AG09319 (cell line): Measurements from ENCODE around the gene OR56B1.
A peak's percentile ranks its signal among the peaks of the same experiment; 100 is the strongest.
"Not testable (repeated sequence)": the region's sequence is repeated elsewhere in the genome, so short reads cannot be mapped to it uniquely, and the experiment has no call there.

Source experiments
- DNase-seq: peaks from one replicate; pipeline ENCODE4 v3.0.0-alpha.2; 2010; ENCODE audit warnings: low read depth; ENCODE audit errors: extremely low read depth
- TF ChIP-seq, protein P1 (sequence below): IDR thresholded peaks from 2 replicates; pipeline ENCODE4 v1.5.1; 2011; ENCODE audit warnings: low read depth, mild to moderate bottlenecking, inconsistent platforms, low read length, moderate library complexity

Gene OR56B1, protein sequence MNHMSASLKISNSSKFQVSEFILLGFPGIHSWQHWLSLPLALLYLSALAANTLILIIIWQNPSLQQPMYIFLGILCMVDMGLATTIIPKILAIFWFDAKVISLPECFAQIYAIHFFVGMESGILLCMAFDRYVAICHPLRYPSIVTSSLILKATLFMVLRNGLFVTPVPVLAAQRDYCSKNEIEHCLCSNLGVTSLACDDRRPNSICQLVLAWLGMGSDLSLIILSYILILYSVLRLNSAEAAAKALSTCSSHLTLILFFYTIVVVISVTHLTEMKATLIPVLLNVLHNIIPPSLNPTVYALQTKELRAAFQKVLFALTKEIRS

DNA sequence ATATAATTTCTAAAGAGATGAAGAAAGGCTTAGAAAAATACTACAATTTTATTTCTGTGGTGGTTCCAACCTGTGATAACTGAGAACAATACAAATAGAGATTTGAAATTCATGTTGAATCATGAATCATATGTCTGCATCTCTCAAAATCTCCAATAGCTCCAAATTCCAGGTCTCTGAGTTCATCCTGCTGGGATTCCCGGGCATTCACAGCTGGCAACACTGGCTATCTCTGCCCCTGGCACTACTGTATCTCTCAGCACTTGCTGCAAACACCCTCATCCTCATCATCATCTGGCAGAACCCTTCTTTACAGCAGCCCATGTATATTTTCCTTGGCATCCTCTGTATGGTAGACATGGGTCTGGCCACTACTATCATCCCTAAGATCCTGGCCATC is at the start of gene OR56B1:
OR56B1 (plus strand) TSS at position 53 of the 400 bp plus-strand sequence; CDS start at position 122, 69 bp downstream.
- no peak for DNase-seq

GRCh38 chr11:5688482-5688881 is 47.8 kb upstream of the OR56B1 start:
- DNase-seq, result no peak
- TF ChIP-seq, protein P1, sequence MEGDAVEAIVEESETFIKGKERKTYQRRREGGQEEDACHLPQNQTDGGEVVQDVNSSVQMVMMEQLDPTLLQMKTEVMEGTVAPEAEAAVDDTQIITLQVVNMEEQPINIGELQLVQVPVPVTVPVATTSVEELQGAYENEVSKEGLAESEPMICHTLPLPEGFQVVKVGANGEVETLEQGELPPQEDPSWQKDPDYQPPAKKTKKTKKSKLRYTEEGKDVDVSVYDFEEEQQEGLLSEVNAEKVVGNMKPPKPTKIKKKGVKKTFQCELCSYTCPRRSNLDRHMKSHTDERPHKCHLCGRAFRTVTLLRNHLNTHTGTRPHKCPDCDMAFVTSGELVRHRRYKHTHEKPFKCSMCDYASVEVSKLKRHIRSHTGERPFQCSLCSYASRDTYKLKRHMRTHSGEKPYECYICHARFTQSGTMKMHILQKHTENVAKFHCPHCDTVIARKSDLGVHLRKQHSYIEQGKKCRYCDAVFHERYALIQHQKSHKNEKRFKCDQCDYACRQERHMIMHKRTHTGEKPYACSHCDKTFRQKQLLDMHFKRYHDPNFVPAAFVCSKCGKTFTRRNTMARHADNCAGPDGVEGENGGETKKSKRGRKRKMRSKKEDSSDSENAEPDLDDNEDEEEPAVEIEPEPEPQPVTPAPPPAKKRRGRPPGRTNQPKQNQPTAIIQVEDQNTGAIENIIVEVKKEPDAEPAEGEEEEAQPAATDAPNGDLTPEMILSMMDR, result no peak

More for the DNA sequence above, at the start of gene OR56B1:
- TF ChIP-seq, protein P1, result no peak

- TF ChIP-seq, protein P1, result no peak
- DNase-seq, result peak; percentile 44
These were observed 46.7 kb upstream of the OR56B1 start, which contains the start of gene TRIM22 for GRCh38 chr11:5689551-5689983. Gene TRIM22 (plus strand): TSS chr11:5689790. CDS start chr11:5696233, 6,443 bp downstream.

DNA sequence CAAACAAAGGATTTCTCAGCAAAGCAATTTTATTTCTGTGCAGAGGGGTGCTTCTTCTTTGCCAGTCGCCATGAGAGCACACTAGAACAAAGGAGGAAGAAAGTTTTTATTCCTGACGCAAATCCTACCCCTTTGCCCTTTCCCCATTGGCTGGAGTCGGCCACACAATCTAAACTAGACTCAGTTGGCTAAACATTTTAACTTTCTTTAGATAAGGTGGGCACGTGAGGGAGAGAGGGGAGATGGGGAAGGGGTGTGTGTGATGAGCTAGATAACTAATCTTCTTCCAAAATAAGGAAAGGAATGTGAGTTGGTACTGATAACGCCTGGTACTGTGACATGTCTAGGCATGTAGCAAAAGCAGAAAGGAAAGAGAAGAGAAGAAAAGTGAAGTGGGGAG is 46.0 kb upstream of the OR56B1 start:
- DNase-seq, result peak; percentile 34

DNA sequence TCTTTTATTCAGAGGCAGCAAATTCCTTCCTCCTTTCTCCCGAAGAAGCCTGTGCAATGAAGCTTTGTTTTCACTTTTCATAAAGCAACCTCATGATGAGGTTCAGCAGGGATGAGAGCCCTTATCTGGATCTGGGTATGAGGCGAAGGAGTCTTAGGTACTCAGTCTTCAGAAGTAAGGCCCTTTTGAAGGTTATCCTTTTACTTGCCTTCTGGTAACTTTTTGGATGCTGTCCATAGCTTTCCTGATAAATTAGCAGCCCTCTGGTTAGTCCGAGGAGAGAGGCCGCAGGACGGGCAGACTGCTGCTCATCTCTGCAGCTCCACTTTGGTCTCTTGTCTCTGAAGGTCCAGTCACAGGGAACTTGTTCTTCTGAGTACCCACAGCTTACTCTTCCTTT is 45.5 kb upstream of the OR56B1 start:
- peak; percentile 16 for DNase-seq
- TF ChIP-seq, protein P1, result no peak

More for the DNA sequence above, 46.0 kb upstream of the OR56B1 start:
- TF ChIP-seq, protein P1, result no peak

- DNase-seq, result not testable (repeated sequence)
These were observed 44.8 kb upstream of the OR56B1 start for GRCh38 chr11:5691238-5691963.

- no peak for DNase-seq
- TF ChIP-seq, protein P1, result no peak
These were observed 44.3 kb upstream of the OR56B1 start for GRCh38 chr11:5691964-5692361.
